Stimulated activated CD8-positive, alpha-beta memory T cell treated with anti-CD3 and anti-CD28 coated beads, Interleukin-4, amount 100 ng/mL, for 24 hours (primary cell): ENCODE results near the gene KCNQ1OT1.

Source experiments
- DNase-seq: peaks from one replicate; pipeline ENCODE4 v3.0.0-alpha.2; 2020; ENCODE audit warnings: low read depth

Gene KCNQ1OT1

GRCh38 chr11:2736577-2737225 lies 36.9 kb upstream of the KCNQ1OT1 start:
- DNase-seq, result no peak

DNA sequence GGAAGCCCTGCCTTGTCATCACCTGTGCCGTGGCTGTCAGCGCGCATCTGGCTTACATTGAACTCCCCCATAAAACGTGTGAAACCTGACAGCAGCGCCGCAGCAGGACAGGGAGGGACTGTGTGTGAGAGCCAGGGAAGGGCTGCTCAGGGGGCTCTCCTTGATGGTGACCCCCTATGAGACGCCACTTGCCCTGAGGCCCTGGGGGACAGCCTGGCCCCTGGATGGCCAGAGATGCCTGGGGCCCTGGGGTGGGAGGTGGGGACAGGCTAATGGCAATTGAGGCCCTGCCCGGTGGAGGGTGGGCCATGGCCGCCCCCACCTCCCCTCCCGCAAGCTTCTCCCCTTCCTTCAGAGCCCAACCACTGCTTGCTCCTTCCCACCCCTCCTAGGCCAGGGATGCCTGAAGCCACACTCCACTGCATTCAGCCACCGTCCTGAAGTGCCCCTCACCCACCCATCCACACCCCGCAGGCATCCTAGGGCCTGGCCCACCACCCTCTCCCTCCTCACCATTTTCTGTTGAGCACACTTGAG lies 35.3 kb upstream of the KCNQ1OT1 start:
- DNase-seq, result no peak

GRCh38 chr11:2734181-2735052 lies 34.6 kb upstream of the KCNQ1OT1 start:
- DNase-seq, result no peak

DNA sequence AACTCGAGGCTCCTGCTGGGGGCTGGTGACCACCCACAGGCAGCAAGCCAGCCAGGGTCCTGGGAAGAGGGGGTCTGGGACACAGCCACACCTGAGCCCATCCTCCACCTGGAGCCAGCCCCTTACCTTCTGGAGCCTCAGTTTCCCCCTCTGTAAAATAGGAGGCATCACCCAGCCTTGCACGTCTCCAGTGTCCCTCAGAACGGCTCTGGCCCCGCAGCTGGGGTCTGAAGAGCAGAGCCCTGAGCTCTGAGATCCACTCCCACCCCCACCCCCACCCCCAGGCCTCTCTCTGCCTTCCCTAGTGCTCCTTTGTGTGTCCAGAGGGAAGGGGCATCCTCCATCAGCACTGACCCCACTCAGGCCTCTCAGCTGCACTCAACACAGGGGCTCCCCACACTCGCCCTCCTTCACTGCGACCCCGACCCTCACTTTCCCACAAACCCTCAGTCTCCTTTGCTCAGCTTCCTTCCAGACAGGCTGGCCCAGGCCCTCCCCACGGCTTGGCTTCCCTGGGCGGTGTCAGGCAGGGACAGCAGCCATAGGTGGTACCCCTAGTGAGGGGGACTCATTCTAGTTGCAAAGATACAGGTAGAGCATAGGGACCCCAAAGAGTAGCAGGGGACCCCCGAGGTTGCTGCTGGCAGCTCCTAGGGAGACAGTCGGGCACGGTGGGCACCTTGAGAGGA lies 33.3 kb upstream of the KCNQ1OT1 start:
- DNase-seq, result no peak

DNA sequence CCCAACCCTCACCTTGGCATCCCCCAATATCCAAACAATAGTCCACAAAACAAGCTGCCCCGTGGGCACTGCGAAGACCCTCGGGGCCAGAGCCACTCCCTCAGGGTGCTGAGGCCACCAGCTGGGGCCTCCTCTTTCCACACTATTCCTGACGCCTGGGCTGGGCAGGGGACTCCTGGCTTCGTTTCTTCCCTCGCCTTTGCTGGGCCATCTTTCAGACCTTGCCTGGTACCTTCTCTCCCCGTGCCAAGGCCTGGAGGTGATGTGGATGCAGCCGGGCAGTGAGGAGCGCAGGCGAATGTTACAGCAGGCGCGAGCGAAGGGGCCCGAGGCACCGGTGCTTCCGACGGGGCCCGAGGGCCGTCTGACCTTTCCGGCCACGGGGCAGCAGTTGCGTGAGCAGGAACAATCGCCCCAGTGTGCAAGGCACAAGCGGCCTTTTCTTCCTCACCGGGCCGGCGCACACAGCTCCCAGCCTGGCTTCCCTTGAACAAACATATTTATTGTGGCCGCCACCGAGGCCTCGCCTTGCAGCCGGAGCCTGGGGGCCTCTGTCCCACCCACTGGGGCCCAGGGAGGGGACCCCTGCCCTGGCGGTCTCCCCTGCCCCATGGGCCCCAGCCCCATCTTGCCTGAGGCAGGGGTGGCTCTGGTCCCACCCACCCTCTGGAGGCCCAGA lies 32.6 kb upstream of the KCNQ1OT1 start:
- no peak for DNase-seq

GRCh38 chr11:2731130-2732125 lies 31.6 kb upstream of the KCNQ1OT1 start:
- no peak for DNase-seq

DNA sequence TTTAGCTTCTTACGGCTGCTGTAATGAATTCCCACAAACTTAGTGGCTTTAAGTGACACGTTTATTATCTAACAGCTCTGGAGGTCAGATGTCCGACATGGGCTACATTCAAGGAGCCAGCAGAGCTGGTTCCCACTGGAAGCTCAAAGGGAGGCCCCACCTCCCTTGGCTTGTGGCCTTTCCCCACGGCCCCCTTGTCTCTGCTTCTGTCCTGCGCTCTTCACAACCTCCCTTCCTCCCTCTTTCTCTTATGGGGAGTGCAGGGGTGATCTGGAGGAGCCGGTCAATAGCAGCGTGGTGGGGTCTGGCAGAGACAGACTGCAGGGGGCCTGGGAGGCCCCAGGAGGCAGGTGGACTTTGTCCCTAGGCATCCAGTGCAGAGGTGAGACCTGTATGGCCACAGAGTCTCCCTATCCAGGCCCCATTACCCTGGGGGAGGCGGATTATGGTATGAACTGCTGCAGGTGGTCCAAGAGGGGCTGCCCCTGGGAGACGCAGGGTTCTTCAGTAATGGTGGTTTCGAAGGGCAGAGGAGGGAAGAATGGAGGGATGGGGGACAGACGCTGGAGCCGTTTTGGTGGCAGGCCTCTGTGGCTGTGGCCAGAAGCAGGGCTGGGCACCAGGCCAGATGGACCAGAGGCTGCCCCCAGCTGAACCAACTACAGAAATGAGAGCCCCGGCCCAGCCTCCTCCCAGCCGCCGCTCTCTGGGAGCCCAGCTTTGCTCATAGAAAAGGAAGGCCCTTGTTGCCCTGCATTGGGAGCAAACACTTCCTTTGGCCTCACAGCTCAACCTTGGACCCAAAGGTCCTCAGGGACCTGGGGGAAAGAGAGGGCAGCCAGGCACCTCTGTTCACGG lies 30.7 kb upstream of the KCNQ1OT1 start:
- DNase-seq, result no peak

GRCh38 chr11:2729841-2730240 lies 30.0 kb upstream of the KCNQ1OT1 start:
- no peak for DNase-seq

GRCh38 chr11:2728663-2729332 lies 29.0 kb upstream of the KCNQ1OT1 start:
- no peak for DNase-seq

GRCh38 chr11:2728128-2728662 lies 28.4 kb upstream of the KCNQ1OT1 start:
- DNase-seq, result no peak

GRCh38 chr11:2726964-2727363 lies 27.2 kb upstream of the KCNQ1OT1 start:
- no peak for DNase-seq

- DNase-seq, result no peak
Observed at GRCh38 chr11:2725368-2726300, 25.8 kb upstream of the KCNQ1OT1 start.

GRCh38 chr11:2724653-2725367 lies 25.0 kb upstream of the KCNQ1OT1 start:
- DNase-seq, result no peak

DNA sequence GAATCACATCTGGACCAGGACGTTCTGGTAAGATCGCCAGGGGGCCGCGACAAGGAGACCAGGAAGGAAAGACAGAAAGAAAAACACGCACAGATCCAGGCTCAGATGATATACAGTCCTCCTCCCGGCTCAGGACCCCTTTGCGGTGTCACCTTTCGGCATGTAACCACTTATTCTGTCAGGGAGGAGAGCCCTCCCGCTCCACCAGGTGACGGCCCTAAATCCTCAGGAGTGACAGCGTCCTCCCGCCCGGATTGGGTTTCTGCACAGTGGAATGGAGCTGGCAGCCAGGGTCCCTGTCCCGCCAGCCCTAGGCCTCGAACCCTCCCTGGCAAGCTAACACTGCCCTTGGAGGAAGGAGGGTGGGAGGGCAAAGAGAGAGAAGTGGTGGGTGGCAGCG lies 24.3 kb upstream of the KCNQ1OT1 start:
- no peak for DNase-seq

DNA sequence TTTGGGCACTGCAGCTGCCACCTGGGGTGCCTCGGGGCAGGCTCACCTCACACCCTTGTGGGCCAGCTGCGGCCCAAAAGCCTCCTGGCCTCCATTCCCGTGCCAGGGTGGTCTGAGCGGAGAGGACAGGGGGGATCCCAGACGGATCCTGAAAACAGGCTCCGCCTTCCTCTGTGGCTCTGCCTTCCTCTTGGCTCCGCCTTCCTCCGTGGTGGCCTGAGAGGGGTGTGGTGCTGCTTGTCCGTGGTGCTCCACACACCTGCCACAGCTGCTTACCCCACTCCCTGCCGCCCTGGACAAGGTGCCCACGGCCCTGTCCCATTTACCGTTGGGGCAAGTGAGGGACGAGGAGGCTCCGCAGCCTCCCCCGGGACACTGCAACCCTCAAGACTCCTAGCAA lies 23.2 kb upstream of the KCNQ1OT1 start:
- DNase-seq, result no peak

- DNase-seq, result no peak
Observed at GRCh38 chr11:2721210-2721916, 21.6 kb upstream of the KCNQ1OT1 start.
